WTC11 (cell line): ENCODE data around the gene VASN. TPM values are rescaled to one million over a fixed set of nuclear protein-coding genes. Genes with fewer than 3 reads are reported as not detected.
"Not testable (repeated sequence)": the region's sequence is repeated elsewhere in the genome, so short reads cannot be mapped to it uniquely, and the experiment has no call there.

Experiments
- ATAC-seq: fragments of 200-7000 bp; cut with Tn5 transposase; 2 replicates; pipeline ENCODE4 v1.10.0; 2021; ENCODE audit warnings: mild to moderate bottlenecking, moderate library complexity
- CTCF ChIA-PET: fragments of 300-600 bp; sonication (Branson Sonifier 250); formaldehyde crosslinking; loops from one replicate; lab custom pipeline; 2021; ENCODE audit warnings: antibody characterized with exemption; lab: Charles Lee
- POLR2A ChIA-PET: fragments of 350-600 bp; sonication (Branson Sonifier 250); formaldehyde crosslinking; loops from one replicate; lab custom pipeline; 2021; ENCODE audit warnings: antibody characterized with exemption; lab: Charles Lee
- DNase-seq: peaks from one replicate; pipeline ENCODE4 v3.0.0; 2021; ENCODE audit warnings: low spot score
- H3K27ac Mint-ChIP-seq: 2 replicates; pipeline ENCODE4 v1.8.0; 2021; ENCODE audit warnings: mixed read lengths
- H3K27me3 Mint-ChIP-seq: 2 replicates; pipeline ENCODE4 v1.8.0; 2021; ENCODE audit warnings: low read depth, mild to moderate bottlenecking, moderate library complexity, mixed read lengths
- H3K36me3 Mint-ChIP-seq: 2 replicates; pipeline ENCODE4 v1.8.0; 2021; ENCODE audit warnings: mixed read lengths
- H3K4me1 Mint-ChIP-seq: 2 replicates; pipeline ENCODE4 v1.8.0; 2022; ENCODE audit warnings: mixed read lengths
- H3K4me3 Mint-ChIP-seq: 2 replicates; pipeline ENCODE4 v1.8.0; 2021; ENCODE audit warnings: mild to moderate bottlenecking, moderate library complexity, mixed read lengths
- H3K9me3 Mint-ChIP-seq: 2 replicates; pipeline ENCODE4 v1.8.0; 2021; ENCODE audit warnings: mixed read lengths
- ATF1 ChIP-seq: sonication (generic); formaldehyde crosslinking; IDR thresholded peaks from 2 replicates; pipeline ENCODE4 v1.8.1; 2023; ENCODE audit warnings: mild to moderate bottlenecking, moderate library complexity, missing genetic modification reagents
- GABPB1 ChIP-seq: sonication (generic); formaldehyde crosslinking; IDR thresholded peaks from 2 replicates; pipeline ENCODE4 v1.8.1; 2023; ENCODE audit warnings: mild to moderate bottlenecking, missing genetic modification reagents
- ZNF532 ChIP-seq: fragments of 250-450 bp; sonication (Bioruptor Pico); IDR thresholded peaks from 2 replicates; pipeline ENCODE4 v1.9.0; 2021; ENCODE audit warnings: mild to moderate bottlenecking, borderline replicate concordance
- ZSCAN18 ChIP-seq: fragments of 250-450 bp; sonication (Bioruptor Pico); IDR thresholded peaks from 2 replicates; pipeline ENCODE4 v2.1.2; 2022; ENCODE audit warnings: mild to moderate bottlenecking, moderate library complexity
- total RNA-seq: library from RNA; stranded (reverse); gene quantifications from 3 replicates; pipeline ENCODE4 v1.2.3, GENCODE V29; 2021
- TF ChIP-seq, protein P1 (sequence below): fragments of 200-600 bp; IDR thresholded peaks from 2 replicates; pipeline ENCODE4 v1.8.0; 2022; ENCODE audit warnings: antibody characterized with exemption
- TF ChIP-seq, protein P2 (sequence below): sonication (generic); formaldehyde crosslinking; IDR thresholded peaks from 2 replicates; pipeline ENCODE4 v1.8.1; 2022; ENCODE audit warnings: mild to moderate bottlenecking, missing genetic modification reagents, moderate library complexity, borderline replicate concordance
- TF ChIP-seq, protein P3 (sequence below): fragments of 250-450 bp; sonication (Bioruptor Pico); IDR thresholded peaks from 2 replicates; pipeline ENCODE4 v1.9.0; 2021; ENCODE audit warnings: moderate library complexity, mild to moderate bottlenecking, inconsistent platforms, borderline replicate concordance

The VASN gene
- total RNA-seq, 1 experiment from 2014 or later = 8.0 TPM

DNA sequence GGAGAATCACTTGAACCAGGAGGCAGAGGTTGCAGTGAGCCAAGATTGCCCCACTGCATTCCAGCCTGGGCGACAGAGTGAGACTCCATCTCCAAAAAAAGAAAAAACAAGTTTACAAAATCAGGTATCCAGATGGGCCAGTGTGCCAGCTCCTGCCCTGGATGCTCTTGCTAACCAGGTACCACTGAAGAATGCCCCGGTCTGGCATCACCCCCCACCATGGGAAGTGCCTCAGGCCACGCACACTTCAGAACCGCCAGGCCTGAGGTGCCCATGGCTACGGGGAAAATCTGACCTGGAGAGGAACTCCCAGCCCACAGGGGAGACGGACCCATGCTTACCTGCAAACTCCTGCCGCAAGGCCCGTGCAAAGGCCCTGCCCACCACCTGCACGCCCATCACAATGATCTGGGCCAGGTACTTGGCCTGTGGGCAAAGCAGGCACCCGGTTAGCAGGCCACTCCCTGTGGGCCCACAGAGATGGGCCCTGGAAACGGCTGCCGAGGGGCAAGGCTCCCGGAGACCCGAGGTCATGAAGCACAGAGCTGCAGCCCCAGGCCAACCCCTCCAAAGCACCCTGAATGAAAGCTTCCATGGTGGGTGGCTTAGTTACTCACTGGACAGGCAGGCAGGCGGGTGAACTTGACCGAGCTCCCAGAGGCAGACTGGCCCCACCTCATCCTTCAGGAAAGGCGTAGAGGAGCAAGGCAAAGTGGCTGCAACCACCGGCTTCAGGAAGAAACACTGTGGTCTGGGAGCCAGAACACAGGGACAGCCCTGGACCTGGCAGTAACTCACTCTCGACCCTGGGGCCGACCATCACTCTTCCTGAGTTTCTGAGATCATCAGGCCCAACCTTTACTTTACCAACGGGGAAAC, 28.5 kb upstream of the VASN start (continued):
- TF ChIP-seq ZNF532 (CRISPR knock-in tag) (no peak), ATF1 (CRISPR knock-in tag) (no peak)
- TF ChIP-seq, protein P1, sequence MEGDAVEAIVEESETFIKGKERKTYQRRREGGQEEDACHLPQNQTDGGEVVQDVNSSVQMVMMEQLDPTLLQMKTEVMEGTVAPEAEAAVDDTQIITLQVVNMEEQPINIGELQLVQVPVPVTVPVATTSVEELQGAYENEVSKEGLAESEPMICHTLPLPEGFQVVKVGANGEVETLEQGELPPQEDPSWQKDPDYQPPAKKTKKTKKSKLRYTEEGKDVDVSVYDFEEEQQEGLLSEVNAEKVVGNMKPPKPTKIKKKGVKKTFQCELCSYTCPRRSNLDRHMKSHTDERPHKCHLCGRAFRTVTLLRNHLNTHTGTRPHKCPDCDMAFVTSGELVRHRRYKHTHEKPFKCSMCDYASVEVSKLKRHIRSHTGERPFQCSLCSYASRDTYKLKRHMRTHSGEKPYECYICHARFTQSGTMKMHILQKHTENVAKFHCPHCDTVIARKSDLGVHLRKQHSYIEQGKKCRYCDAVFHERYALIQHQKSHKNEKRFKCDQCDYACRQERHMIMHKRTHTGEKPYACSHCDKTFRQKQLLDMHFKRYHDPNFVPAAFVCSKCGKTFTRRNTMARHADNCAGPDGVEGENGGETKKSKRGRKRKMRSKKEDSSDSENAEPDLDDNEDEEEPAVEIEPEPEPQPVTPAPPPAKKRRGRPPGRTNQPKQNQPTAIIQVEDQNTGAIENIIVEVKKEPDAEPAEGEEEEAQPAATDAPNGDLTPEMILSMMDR = no peak
- TF ChIP-seq, protein P2, sequence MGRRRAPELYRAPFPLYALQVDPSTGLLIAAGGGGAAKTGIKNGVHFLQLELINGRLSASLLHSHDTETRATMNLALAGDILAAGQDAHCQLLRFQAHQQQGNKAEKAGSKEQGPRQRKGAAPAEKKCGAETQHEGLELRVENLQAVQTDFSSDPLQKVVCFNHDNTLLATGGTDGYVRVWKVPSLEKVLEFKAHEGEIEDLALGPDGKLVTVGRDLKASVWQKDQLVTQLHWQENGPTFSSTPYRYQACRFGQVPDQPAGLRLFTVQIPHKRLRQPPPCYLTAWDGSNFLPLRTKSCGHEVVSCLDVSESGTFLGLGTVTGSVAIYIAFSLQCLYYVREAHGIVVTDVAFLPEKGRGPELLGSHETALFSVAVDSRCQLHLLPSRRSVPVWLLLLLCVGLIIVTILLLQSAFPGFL (CRISPR knock-in tag) = no peak
- TF ChIP-seq, protein P3, sequence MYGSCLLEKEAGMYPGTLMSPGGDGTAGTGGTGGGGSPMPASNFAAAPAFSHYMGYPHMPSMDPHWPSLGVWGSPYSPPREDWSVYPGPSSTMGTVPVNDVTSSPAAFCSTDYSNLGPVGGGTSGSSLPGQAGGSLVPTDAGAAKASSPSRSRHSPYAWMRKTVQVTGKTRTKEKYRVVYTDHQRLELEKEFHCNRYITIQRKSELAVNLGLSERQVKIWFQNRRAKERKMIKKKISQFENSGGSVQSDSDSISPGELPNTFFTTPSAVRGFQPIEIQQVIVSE (CRISPR knock-in tag) = no peak

DNA sequence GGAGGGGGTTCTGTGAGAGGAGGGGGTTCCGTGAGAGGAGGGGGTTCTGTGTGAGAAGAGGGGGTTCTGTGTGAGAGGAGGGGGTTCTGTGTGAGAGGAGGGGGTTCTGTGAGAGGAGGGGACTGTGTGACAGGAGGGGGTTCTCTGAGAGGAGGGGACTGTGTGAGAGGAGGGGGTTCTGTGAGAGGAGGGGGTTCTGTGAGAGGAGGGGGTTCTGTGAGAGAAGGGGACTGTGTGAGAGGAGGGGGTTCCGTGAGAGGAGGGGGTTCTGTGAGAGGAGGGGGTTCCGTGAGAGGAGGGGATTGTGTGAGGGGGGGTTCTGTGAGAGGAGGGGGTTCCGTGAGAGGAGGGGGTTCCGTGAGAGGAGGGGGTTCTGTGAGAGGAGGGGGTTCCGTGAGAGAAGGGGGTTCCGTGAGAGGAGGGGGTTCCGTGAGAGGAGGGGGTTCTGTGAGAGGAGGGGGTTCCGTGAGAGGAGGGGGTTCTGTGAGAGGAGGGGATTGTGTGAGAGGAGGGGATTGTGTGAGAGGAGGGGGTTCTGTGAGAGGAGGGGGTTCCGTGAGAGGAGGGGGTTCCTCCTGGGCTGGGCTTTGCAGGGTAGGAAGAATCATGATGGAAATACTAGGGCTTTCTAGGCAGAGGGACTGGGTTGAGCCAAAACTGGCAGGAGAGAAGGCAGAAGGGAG, 27.2 kb upstream of the VASN start:
- ATAC-seq, H3K4me1 Mint-ChIP-seq, H3K27ac Mint-ChIP-seq, H3K4me3 Mint-ChIP-seq, DNase-seq, POLR2A ChIA-PET, H3K9me3 Mint-ChIP-seq, H3K27me3 Mint-ChIP-seq: not testable (repeated sequence)
- H3K36me3 Mint-ChIP-seq = peaks cover 29% of the 10 kb centered on the region
- CTCF ChIA-PET = interaction anchor here (2.0 to 6.3 kb wide), 2 partner anchors 15 to 59 kb away, joined by 9 to 44 read pairs; no protein-coding TSS in a partner anchor

DNA sequence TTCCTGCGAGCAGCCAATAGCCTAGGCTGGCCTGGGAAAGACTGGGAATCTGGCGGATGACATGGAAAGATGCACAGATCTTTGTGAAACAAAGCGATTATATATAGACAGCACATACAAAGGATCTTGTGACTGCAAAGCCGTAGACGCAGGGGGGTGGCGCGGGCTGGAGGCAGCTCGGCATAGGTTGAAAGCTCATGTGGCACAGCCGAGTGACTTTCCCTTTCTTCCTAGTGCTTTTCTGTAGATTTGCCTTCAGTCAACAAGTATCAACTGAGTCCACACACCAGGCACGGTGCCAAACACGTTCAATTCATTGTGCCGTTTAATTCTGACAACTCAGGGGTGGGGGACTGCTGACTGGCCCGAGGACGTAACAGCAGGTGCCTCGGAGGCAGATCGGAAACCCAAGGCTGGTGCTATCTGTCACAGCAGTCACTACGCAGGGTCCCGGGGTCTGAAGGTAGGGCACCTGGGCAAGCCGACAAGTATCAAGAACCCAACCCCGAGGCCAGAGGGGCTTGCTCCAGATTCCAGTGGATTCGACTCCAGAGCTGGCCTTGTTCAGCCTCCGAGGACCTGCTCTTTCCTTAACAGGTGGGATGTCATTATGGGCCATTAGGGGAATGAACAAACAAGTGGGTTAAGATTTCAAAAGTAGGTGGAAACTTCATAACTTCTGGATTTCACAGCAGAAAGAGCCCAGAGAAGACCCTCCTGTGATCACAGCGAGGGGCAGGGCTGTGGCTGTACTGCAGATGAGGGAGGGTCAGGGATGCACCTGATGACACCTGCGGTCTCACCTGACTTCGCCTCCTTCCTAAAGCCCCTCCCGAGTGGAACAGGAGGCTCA, 26.4 kb upstream of the VASN start:
- Mint-ChIP-seq H3K4me3 (no peak overlapping the region), H3K4me1 (no peaks in the 10 kb centered on the region), H3K27me3 (no peaks in the 10 kb centered on the region; the same call in 1 of the 2 replicates), H3K27ac (no peak overlapping the region), H3K9me3 (peaks cover 9% of the 10 kb centered on the region), H3K36me3 (peaks cover 27% of the 10 kb centered on the region)
- CTCF ChIA-PET = interaction anchor here (1.2 to 2.3 kb wide), 2 partner anchors 57 to 91 kb away, joined by 5 to 7 read pairs; no protein-coding TSS in a partner anchor
- TF ChIP-seq, protein P2 (CRISPR knock-in tag) = no peak
- TF ChIP-seq ZSCAN18 (CRISPR knock-in tag) = no peak
- 0 out of 2 replicates have a peak, but pooled peaks have one; percentile 36 for TF ChIP-seq GABPB1
- no peak for DNase-seq
- POLR2A ChIA-PET = interaction anchor here (0.8 kb wide), 1 partner anchor 14 kb away, joined by 3 read pairs; no protein-coding TSS in a partner anchor
- no peak for ATAC-seq
